Measurements from ENCODE around the gene MC2R. TPM values are rescaled to one million over a fixed set of nuclear protein-coding genes. Genes with fewer than 3 reads are reported as not detected.

The MC2R gene
- total RNA-seq (2014; rRNA removed; shearing (Covaris generic); ENCODE audit: low replicate concordance) = not detected in 2 replicates

DNA sequence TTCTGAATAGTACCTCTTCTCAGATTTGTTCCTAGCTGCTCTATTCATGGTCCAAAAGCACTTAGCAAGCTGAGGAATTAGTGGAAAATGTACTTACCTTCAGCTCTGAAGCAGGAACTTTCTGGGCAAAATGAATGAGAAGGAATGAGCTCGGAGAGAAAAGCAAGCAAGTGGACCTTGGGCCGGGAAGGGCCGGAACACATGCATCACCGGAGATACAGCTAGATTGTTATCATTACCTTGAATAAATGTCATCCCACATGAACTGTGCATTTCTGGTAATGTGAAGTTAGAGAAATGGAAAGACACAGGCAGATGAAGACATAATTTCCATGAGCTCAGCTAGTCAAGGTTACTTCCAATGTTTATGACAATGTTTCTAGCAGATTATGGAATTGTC is at the start of gene MC2R:
Gene MC2R (minus strand): TSS at position 146 of the 400 bp plus-strand sequence. CDS start 30,018 bp downstream, outside the sequence.
- no peak for DNase-seq
- Histone ChIP-seq H3K4me3 (no peak within 1 kb of the TSS), H3K9me3 (no peaks in the 10 kb centered on the region), H3K27me3 (no peaks in the 10 kb centered on the region), H3K36me3 (no peaks in the 10 kb centered on the region)

DNA sequence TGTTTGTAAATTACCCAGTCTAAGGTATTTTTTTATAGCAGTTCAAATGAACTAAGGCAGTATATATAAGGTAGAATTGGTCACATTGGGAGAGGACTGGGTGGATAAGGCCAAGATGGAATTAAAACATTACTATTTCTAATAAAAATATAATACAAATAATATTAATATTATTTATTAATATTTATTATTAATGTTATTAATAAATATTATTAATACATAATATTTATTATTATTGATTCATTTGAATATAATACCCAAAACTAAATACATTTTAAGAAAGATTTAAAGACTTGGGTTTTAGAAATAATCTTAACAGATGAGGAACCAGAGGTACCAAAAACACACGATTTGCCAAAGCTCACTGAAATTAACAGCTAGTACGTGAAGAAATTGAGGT is 30.5 kb upstream of the MC2R start:
- H3K27me3 ChIP-seq = no peaks in the 10 kb centered on the region
- no peak overlapping the region for H3K4me3 ChIP-seq
- no peaks in the 10 kb centered on the region for H3K9me3 ChIP-seq
- DNase-seq = no peak
- no peaks in the 10 kb centered on the region for H3K36me3 ChIP-seq

DNA sequence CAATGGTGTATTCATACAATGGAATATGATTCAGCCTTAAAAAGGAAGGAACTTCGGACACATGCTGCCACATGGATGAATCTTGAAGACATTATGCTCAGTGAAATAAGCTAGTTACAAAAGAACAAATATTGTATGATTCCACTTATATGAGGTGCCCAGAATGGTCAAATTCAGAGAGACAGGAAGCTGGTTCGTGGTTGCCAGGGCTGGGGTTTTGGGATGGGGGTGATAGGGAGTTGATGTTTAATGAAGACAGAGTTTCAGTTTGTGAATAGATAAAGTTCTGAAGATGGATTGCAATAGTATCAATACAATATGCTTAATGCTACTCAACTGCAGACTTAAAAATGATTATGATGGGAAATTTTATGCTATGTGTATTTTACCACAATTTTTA is 28.0 kb upstream of the MC2R start:
- Histone ChIP-seq H3K27me3 (no peaks in the 10 kb centered on the region), H3K36me3 (no peaks in the 10 kb centered on the region), H3K4me3 (no peak overlapping the region), H3K9me3 (no peaks in the 10 kb centered on the region)
- DNase-seq = no peak

- H3K4me3 ChIP-seq = no peak overlapping the region
- no peaks in the 10 kb centered on the region for H3K36me3 ChIP-seq
Observed at GRCh38 chr18:13940326-13940725, 25.0 kb upstream of the MC2R start.

GRCh38 chr18:13934676-13935075 is 19.3 kb upstream of the MC2R start:
- peak; percentile 69 for DNase-seq
- H3K9me3 ChIP-seq = no peaks in the 10 kb centered on the region

More at GRCh38 chr18:13940326-13940725, 25.0 kb upstream of the MC2R start:
- no peaks in the 10 kb centered on the region for H3K9me3 ChIP-seq
- no peak for DNase-seq
- H3K27me3 ChIP-seq = no peaks in the 10 kb centered on the region

GRCh38 chr18:13934058-13934457 is 18.7 kb upstream of the MC2R start:
- Histone ChIP-seq H3K27me3 (no peaks in the 10 kb centered on the region), H3K36me3 (no peaks in the 10 kb centered on the region), H3K9me3 (no peaks in the 10 kb centered on the region; the same call in 1 of the 2 replicates), H3K4me3 (no peak overlapping the region)
- DNase-seq = no peak

More at GRCh38 chr18:13934676-13935075, 19.3 kb upstream of the MC2R start:
- Histone ChIP-seq H3K36me3 (no peaks in the 10 kb centered on the region), H3K27me3 (no peaks in the 10 kb centered on the region), H3K4me3 (no peak overlapping the region)

- DNase-seq = no peak
- H3K4me3 ChIP-seq = no peak overlapping the region
Observed at GRCh38 chr18:13932285-13933025, 17.1 kb upstream of the MC2R start.

DNA sequence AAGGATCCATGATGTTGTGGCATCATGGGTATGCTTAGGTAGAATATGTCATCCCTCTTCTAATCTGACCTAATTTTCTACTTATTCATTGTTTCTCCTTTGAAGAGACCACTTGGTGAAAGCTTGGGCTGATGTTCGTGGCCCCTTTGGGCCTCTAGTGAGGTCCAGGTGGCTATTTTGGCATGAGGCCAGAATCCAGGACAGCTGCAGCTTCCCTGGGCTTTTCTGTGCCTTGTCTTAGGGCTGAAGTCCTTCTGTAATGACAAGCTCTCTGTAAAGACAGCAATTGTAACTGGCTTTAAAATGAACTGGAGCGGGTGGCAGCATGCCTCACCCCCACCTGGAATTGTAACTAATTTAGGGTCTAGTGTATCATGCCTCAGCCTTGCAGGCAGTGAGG is 15.6 kb upstream of the MC2R start:
- DNase-seq = no peak
- H3K4me3 ChIP-seq = no peak overlapping the region
- H3K36me3 ChIP-seq = no peaks in the 10 kb centered on the region
- H3K9me3 ChIP-seq = no peaks in the 10 kb centered on the region; the same call in 1 of the 2 replicates
- H3K27me3 ChIP-seq = no peaks in the 10 kb centered on the region

More at GRCh38 chr18:13932285-13933025, 17.1 kb upstream of the MC2R start:
- H3K36me3 ChIP-seq = no peaks in the 10 kb centered on the region
- no peaks in the 10 kb centered on the region for H3K27me3 ChIP-seq
- no peaks in the 10 kb centered on the region; the same call in 1 of the 2 replicates for H3K9me3 ChIP-seq

- DNase-seq = no peak
- Histone ChIP-seq H3K4me3 (no peak overlapping the region), H3K36me3 (no peaks in the 10 kb centered on the region), H3K9me3 (no peaks in the 10 kb centered on the region), H3K27me3 (no peaks in the 10 kb centered on the region)
Observed at GRCh38 chr18:13923221-13923620, 7.9 kb upstream of the MC2R start.

- Histone ChIP-seq H3K27me3 (no peaks in the 10 kb centered on the region), H3K4me3 (no peak overlapping the region), H3K9me3 (no peaks in the 10 kb centered on the region), H3K36me3 (no peaks in the 10 kb centered on the region)
- DNase-seq = no peak
Observed at GRCh38 chr18:13918898-13919297, 3.6 kb upstream of the MC2R start.

DNA sequence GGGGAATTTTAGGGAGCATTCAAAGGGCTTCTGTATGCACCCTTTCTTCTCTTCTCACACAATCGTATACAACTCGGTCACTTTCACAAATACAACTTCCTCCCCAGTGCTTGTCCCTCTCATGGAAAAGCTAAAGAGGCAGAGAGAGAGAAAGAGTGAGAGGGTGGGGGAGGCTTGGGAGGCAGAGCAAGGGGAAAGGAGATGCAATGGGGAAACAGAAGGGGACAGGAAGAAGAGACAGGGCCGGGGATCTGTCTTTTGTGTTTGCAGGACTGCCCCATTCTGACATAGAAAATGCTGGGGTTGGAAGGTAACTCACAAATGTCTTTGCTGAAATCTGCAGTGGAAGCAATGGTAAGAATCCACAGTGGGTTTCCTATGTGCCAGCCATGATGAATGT is 2.1 kb upstream of the MC2R start:
- H3K27me3 ChIP-seq = no peaks in the 10 kb centered on the region
- no peak for DNase-seq
- H3K4me3 ChIP-seq = no peak overlapping the region
- H3K36me3 ChIP-seq = no peaks in the 10 kb centered on the region
- H3K9me3 ChIP-seq = no peaks in the 10 kb centered on the region

GRCh38 chr18:13916559-13916958 is 1.2 kb upstream of the MC2R start:
- DNase-seq = no peak
- H3K36me3 ChIP-seq = no peaks in the 10 kb centered on the region
- no peak overlapping the region for H3K4me3 ChIP-seq
- H3K9me3 ChIP-seq = no peaks in the 10 kb centered on the region
- H3K27me3 ChIP-seq = no peaks in the 10 kb centered on the region

DNA sequence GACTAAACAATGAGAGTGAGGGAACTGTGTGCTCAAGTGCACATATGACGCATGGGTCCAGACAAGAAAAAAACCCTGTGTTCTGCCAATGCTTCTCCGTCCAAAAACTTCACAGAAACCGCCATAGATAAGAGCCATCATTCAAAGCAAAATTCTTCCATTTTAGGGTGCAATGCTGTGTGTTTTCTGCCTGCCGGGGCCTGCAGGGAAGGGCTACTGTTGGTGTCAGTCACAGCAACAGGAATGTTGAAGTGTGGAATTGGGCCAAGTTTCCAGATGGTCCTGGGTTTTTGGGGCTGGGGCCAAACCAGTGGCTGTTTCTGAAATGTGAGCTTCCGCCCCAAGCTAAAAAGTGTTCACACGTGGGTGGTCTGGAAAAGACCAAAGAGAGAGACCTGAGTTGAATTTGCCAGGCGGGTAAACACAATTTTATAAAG is 677 bp upstream of the MC2R start:
- no peaks in the 10 kb centered on the region for H3K36me3 ChIP-seq
- H3K27me3 ChIP-seq = no peaks in the 10 kb centered on the region
- DNase-seq = no peak
- no peaks in the 10 kb centered on the region for H3K9me3 ChIP-seq
- H3K4me3 ChIP-seq = no peak overlapping the region

GRCh38 chr18:13914756-13915155 is 580 bp downstream of the MC2R start:
- DNase-seq = no peak
- no peaks in the 10 kb centered on the region for H3K27me3 ChIP-seq
- H3K9me3 ChIP-seq = no peaks in the 10 kb centered on the region
- H3K36me3 ChIP-seq = no peaks in the 10 kb centered on the region
- no peak overlapping the region for H3K4me3 ChIP-seq

DNA sequence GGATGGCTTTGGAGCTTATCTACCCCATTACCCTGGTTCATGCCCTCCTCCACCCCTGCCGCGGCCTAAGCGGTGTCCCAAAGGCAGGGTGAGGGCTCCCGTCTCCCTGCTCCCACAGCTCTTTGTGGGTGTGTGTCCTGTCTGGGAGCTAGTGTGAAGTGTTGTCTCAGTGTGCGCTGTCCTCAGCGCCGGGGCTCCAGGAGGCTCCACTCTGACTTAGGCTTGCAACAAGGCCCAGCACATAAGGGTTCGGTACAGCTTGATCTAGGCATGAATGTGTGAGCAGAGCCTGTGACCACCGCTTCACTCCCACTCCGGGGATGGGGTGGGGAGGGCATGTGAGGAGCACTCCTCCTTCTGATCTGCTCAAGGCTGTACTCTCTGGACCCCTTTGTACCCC is 1.2 kb downstream of the MC2R start:
- no peaks in the 10 kb centered on the region for H3K27me3 ChIP-seq
- H3K9me3 ChIP-seq = no peaks in the 10 kb centered on the region
- no peak for DNase-seq
- no peak overlapping the region for H3K4me3 ChIP-seq
- no peaks in the 10 kb centered on the region for H3K36me3 ChIP-seq

GRCh38 chr18:13913205-13913604 is 2.1 kb downstream of the MC2R start:
- no peaks in the 10 kb centered on the region for H3K9me3 ChIP-seq
- DNase-seq = no peak
- no peak overlapping the region for H3K4me3 ChIP-seq
- no peaks in the 10 kb centered on the region for H3K27me3 ChIP-seq
- no peaks in the 10 kb centered on the region for H3K36me3 ChIP-seq

DNA sequence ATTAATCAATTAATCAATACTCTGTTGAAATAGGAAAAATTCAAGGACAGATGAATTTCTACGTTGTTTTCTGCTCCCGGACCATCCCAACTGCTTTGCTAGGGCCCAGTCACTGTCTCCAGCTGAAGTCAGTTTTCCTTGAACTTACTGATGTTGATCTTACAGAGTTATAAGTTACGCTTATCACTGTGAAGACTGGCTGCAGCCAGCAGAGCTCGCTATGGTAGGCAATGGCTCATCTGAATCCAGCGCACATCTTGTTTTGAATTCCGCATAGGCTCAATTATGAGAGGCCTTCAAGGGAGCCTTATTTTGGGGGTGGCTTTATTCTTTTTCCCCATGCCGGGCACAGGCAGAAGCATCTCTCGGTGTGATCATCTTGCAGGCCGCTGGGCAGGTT is 2.7 kb downstream of the MC2R start:
- no peaks in the 10 kb centered on the region for H3K9me3 ChIP-seq
- no peak for DNase-seq
- H3K36me3 ChIP-seq = no peaks in the 10 kb centered on the region
- no peak overlapping the region for H3K4me3 ChIP-seq
- no peaks in the 10 kb centered on the region for H3K27me3 ChIP-seq

DNA sequence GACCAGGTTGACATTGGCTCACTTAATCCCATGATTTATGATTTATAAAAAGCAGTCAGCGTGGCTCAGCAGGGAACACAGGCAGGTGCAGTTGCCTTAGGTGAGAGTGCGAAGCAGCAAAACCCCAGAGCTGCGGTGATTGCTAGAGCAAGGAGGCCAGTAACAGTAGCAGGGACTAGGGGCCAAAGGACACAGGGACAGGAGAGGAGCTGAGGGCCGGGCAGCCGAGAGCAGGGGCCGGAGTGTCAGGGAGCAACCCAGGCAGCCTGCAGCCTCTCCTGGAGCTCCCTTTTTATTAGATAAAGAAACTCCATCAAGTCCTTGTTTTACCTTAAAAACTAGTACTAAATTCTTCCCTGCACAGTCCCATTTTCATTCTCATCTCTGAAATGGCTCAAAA is 4.3 kb downstream of the MC2R start:
- H3K27me3 ChIP-seq = no peaks in the 10 kb centered on the region
- H3K9me3 ChIP-seq = no peaks in the 10 kb centered on the region
- H3K36me3 ChIP-seq = no peaks in the 10 kb centered on the region
- H3K4me3 ChIP-seq = no peak overlapping the region
- DNase-seq = no peak
